Measurements from ENCODE around the gene TSPAN5.

Gene TSPAN5

GRCh38 chr4:98434816-98435215 lies 223.6 kb downstream of the TSPAN5 start:
- no peak for DNase-seq

- DNase-seq: peak; percentile 2
Observed at GRCh38 chr4:98433691-98434090, 224.7 kb downstream of the TSPAN5 start.

DNA sequence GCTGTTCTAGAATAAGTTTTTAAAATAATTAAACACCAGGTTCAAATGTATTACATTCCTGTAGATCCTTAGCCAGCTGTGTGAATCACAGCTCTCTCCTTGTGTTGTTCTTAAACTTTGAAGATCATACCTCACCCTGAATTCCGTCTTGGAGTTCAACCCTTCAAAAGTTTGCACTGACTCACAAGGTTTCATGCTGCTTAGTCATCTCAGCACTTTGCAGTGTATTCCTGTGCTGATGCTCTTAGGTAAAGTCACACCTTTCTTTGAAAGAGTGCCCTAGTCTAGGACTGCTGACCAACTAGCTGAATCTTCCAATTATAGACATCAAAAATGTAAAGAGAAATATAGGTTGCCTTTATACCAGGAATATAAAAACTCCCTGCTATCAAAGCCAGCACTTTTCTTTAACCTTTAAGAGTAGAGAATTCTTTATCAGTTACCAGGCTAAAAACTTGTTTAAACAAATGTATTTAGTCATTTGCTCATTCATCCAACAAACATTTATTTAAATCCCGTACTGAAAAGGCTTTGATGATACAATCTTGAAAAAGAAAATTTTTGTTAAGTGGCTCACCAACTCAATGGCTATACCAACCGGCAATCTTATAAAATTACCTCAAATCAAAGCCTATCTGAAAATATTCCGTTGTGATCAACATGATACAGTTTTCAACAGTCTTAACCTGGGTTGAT lies 227.6 kb downstream of the TSPAN5 start:
- DNase-seq: no peak

GRCh38 chr4:98423009-98423408 lies 235.4 kb downstream of the TSPAN5 start:
- DNase-seq: no peak

GRCh38 chr4:98421111-98421510 lies 237.3 kb downstream of the TSPAN5 start:
- DNase-seq: no peak

All from NCI-H1105 (cell line).